Putamen (tissue), 1 donor: ENCODE measurements around the gene USB1.

Experiments used
- DNase-seq: peaks from one replicate; pipeline ENCODE4 v3.0.0-alpha.2; 2016; ENCODE audit warnings: low spot score

USB1 gene, protein sequence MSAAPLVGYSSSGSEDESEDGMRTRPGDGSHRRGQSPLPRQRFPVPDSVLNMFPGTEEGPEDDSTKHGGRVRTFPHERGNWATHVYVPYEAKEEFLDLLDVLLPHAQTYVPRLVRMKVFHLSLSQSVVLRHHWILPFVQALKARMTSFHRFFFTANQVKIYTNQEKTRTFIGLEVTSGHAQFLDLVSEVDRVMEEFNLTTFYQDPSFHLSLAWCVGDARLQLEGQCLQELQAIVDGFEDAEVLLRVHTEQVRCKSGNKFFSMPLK

GRCh38 chr16:58000706-58001676 lies at the start of gene USB1:
Gene USB1, plus strand, starts transcription at chr16:58001407. Its CDS starts 77 bp downstream, at chr16:58001484.
- DNase-seq = peak; percentile 86

DNA sequence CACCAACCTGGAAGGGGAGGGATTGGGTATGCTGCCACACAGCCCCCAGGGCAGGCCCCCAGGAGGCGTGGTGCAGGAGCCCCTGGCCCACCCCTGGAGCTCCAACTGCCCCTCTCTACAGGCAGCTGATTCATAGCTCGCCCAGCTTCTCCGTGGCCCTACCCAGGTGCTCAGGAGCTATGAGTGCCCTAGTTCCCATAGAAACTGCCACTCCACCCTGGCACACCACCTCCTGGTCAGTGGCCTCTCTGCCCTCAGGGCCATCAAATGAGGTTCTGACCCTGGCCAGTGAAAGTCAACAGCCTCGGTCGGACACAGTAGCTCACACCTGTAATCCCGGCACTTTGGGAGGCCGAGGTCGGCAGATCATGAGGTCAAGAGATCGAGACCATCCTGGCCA lies 48.3 kb upstream of the USB1 start:
- DNase-seq = no peak

DNA sequence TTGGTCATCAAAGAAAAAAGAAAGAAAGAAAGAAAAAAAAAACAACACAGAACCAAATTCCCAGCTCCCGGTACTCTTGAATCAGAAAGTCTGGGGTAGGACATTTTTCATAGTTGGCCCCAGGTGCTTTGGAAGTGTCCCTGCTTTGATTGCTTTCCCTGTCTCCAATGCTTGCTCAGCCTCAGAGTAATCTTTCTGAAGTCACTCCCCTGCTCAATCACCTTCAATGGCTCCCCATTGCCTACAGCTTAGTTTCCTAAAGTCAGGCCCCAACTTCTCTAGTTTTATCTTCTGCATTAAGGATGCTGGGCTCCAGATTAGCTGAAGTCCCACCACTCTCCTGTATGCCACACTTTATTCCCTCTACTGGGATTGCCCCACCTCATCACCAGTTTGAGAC lies 47.4 kb upstream of the USB1 start:
- DNase-seq = no peak

GRCh38 chr16:57955572-57956188 lies 45.5 kb upstream of the USB1 start:
- DNase-seq = no peak

DNA sequence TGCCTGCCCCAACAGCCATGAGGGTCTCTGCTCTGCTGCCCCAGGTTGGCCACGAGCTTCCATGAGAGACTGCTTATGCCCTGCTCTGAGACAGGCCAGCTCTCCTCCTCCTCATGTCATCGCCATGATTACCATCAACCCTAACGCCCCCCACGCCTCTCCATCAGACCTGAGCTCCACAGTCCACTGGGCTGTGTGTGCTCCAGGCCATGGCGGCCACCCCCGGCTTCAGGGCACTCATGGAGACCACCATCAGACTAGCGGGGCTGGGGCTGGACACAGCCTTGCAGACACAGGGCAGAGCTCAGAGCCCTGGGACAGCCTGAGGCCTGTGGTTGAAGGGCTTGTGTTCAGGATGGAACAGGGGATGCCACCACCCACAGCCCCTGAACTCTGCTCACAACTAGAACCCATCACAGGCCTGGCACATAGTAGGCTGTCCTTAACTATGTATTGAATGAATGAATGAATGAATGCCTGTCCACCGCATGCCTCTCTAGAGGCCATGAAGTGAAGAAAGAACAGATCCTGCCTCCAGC lies 44.9 kb upstream of the USB1 start:
- DNase-seq = no peak

- no peak for DNase-seq
Observed at GRCh38 chr16:57956924-57957672, 44.1 kb upstream of the USB1 start.

DNA sequence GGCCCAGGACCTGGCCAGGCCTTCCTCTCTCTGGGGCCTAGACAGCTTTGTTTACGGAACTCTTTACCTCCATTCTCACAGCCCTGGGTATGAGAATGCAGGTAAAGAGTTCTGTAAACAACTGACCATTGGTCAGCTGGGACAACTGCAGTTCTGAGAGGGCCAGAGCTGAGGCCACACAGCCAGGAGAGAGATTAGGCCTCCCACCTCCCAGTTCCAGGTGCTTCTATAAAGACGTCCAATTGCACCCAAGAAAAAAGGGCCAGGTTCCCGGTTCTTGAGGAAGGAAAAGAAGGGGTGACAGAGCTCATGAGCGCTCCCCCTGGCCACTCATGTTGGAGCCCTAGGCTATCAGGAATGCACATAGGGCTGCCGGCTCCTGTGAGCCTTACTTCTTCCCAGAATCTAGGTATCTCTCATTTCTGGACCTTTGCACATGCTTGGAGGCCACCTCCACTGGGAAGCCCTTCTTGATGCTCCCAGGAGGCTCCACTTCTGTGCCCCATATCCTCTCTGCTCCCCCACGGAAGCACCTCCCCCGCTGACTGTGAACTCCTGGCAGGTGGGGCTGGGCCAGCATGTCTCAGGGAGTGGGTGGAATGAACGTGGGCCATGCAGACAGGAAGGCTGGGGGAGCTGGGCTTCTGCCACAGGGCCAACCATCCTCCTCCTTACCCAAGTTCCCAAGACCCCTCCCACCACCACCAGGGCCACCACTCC lies 43.4 kb upstream of the USB1 start:
- DNase-seq = no peak

DNA sequence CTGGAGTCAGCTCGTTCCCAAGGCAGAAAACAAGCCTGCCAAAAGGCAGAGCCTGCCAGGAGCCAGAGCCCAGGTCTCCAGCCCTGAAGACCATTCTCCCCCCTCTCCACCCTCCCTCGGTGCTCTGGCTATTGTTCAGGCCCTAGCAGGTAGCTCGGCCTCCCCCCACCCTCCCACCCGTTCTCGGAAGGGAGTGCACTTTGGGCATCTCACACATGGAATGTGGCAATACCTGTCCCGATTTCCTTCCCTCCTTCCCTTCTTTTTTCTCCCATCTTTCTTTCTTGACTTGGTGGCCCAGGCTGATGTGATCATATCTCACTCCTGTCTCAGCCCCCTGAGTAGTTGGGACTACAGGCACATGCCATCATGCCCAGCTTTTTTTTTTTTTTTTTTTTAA lies 42.7 kb upstream of the USB1 start:
- no peak for DNase-seq

DNA sequence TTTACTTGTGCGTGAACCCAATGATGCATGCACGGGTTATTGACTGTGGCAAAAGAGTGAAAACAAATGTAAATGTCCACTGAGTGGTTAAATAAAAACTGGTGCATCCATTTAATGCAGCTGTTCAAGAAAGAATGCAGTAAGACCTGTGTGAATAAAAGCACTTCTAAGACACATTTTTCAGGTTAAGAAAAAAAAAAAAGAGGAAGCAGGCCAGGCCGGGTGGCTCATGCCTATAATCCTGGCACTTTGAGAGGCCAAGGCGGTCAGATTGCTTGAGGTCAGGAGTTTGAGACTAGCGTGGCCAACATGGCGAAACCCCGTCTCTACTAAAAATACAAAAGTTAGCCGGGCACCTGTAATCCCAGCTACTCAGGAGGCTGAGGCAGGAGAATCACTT lies 42.1 kb upstream of the USB1 start:
- DNase-seq = no peak

DNA sequence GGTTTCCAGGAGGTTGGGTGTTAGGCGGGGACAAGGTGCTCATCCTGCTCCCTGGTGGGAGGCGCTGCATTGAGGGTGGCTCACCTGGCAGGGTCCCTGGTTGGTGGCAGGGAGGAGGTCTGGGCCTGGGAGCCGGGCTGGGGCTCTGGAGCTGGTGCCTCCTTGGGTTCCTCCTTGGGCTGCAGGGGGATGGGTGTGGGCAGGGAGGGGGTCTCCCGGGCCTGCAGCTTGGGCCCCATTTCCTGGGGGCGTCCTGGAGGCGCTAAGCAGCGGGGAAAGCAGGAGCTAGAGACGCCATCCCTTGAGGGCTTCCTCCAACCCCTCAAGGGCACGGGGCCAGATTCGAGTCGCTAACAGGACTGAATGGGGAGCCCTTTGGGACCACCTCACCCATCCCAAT lies 41.4 kb upstream of the USB1 start:
- DNase-seq = no peak

GRCh38 chr16:57960310-57960709 lies 40.9 kb upstream of the USB1 start:
- DNase-seq = no peak

DNA sequence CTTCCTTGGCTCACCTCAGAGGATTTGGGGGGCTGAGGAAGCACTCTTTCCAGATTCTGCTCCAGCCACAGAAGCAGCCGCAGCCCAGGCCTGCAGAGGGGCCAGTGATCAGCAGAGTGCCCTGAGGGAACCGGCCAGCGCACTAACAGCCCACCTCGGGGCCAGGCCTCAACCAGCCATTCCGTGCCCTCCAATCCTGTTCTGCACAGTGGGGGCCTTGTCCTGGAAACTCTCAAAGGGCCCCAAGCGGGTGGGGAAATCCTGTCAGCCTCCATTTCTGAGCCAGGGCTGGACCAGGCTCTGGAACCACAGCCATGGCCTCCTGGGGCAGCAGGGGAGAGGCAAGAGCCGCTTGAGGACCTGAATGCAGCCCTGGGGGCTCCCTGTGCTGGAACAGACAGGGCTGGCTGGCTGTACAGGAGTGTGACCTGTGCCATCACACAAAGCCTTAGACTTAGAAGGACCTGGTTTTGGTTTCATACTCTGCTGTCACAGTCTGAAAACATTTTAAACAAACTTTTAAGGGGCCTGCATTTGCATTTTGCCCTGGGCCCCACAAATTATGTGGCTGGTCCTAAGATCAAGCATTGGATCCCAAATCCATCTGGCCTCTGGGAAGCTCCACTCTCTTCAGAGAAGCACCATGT lies 40.3 kb upstream of the USB1 start:
- DNase-seq = no peak

DNA sequence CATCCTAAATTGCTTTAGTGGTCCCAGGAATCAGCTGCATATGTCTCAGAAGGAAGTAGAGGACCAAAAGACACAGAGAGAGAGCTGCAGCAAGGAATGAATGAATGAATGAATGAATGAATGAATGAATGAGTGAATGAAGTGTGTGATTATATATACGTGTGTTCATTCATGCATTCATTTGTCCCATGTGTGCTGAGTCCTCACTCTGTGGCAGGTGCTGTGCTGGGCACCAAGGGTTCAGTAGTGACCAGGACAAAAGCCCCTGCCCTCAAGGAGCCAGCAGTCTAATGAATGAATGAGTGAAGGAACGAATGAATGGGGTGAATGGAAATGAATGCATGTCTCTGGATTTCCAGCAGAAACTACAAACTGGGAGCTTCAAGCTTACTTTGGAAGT lies 39.7 kb upstream of the USB1 start:
- no peak for DNase-seq

GRCh38 chr16:57962046-57962445 lies 39.2 kb upstream of the USB1 start:
- DNase-seq = no peak

GRCh38 chr16:57962756-57963155 lies 38.5 kb upstream of the USB1 start:
- DNase-seq = no peak

- no peak for DNase-seq
Observed at GRCh38 chr16:57964157-57964700, 37.0 kb upstream of the USB1 start.

DNA sequence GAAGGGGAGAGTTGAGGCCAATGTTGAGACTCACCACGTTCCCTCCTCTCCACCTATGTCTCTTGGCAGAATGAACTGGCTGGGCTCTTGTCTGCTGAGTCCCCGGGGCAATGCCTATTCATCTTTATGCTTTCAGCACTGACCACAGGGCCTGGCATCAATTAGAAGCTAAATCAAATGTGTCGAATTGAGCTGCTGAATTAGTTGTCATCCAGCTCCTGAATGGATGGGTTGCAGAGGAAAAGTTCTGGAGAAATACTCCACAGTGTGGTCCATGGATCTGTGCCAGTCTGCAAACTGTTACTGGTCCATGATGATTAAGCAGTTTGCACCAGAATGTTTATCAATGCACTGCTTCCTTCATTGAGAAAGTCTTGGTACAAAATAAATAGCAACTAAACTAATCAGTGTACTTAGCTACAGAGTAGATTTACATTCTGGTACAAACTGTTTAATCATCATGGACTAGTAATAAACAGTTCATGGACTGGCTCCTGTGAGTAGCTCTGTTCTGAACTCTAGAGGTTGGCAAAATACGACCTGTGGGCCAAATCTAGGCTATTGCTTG lies 34.9 kb upstream of the USB1 start:
- DNase-seq = no peak

DNA sequence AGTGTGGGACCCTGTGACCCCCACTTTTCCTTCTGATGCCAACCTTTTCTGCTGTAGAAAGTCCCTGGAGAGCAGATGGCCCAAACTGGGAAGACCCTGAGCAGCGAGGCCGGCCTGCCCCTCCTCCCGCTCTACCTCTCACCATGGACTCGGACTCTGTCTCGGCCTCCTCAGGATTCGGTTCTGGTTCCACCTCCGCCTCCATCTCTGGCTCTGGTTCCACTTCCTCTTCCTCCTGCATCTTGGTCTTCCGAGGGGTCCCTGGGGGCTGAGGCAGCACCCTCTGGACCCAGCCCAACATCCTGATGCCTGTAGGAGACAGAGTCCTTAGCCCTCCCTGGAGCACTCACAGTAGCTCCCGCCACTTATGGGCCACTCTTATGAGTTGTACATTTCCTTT lies 34.2 kb upstream of the USB1 start:
- DNase-seq = no peak

DNA sequence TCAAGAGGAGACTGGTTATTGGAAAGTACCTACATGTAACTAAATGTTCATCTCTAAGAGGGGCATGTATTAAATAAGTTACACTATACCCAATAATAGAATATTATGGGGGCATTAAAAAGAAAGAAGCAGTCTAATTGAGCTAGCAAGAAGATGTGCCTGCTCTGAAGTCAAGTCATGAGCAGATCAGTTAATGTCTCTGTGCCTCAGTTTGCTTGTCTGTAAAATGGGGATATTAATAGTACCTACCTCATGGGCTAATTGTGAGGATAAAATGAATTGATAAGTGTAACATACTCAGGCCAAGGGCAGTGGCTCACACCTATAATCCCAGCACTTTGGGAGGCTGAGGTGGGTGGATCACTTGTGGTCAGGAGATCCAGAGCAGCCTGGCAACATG lies 33.3 kb upstream of the USB1 start:
- DNase-seq = no peak
